CD14-positive monocyte (primary cell): ENCODE results near the gene MAFF. TPM values are rescaled to one million over a fixed set of nuclear protein-coding genes. Genes with fewer than 3 reads are reported as not detected.
"Not testable (repeated sequence)": the region's sequence is repeated elsewhere in the genome, so short reads cannot be mapped to it uniquely, and the experiment has no call there.

Experiments used
- DNase-seq, 3 donors: peaks; one replicate each; pipeline ENCODE4 v3.0.0-alpha.2; 2011 to 2022
- H2AFZ ChIP-seq: 2 replicates; pipeline ENCODE4 v1.6.0; 2012; ENCODE audit warnings: mild to moderate bottlenecking, low read depth, low read length, inconsistent platforms; ENCODE audit not compliant: insufficient read depth, poor library complexity, severe bottlenecking
- H3K27ac ChIP-seq, 2 donors: 1 replicate in 1 of 2; 2 replicates in 1 of 2; pipeline ENCODE4 v1.5.1; 2012 to 2013; ENCODE audit warnings: low read length in 2 of 2, control low read depth in 1 of 2, inconsistent platforms in 1 of 2, low read depth in 1 of 2, mild to moderate bottlenecking in 1 of 2
- H3K27me3 ChIP-seq, 2 donors: one replicate each; pipeline versions ENCODE4 v1.6.0 to v1.6.1; 2011 to 2013; ENCODE audit warnings: low read length in 2 of 2; ENCODE audit not compliant: control insufficient read depth in 2 of 2, insufficient read depth in 2 of 2
- H3K36me3 ChIP-seq, 2 donors: replicated peaks in 1 of 2; 1 replicate in 1 of 2; 2 replicates in 1 of 2; pipeline versions ENCODE4 v1.5.1 to v1.6.1; 2012 to 2013; ENCODE audit warnings: low read length in 2 of 2, control low read depth in 1 of 2, inconsistent platforms in 1 of 2, mild to moderate bottlenecking in 1 of 2; ENCODE audit not compliant: insufficient read depth in 2 of 2, control insufficient read depth in 1 of 2
- H3K4me1 ChIP-seq, 2 donors: 1 replicate in 1 of 2; 2 replicates in 1 of 2; pipeline versions ENCODE4 v1.5.1 to v1.6.1; 2012 to 2013; ENCODE audit warnings: low read length in 2 of 2, control low read depth in 1 of 2, inconsistent platforms in 1 of 2, mild to moderate bottlenecking in 1 of 2, moderate library complexity in 1 of 2; ENCODE audit not compliant: insufficient read depth in 2 of 2, control insufficient read depth in 1 of 2
- H3K4me2 ChIP-seq: replicated peaks from 2 replicates; pipeline ENCODE3; 2012; ENCODE audit warnings: low read length, moderate library complexity, mild to moderate bottlenecking; ENCODE audit not compliant: poor library complexity, severe bottlenecking; ENCODE audit errors: extremely low read depth
- H3K4me3 ChIP-seq, 3 experiments: fragments of 200-600 bp in 1 of 3; sonication (generic) in 1 of 3; replicated peaks in 1 of 3; 1 replicate in 2 of 3; 2 replicates in 1 of 3; pipeline ENCODE4 v1.5.1; 2011 to 2013; ENCODE audit warnings: low read length in 3 of 3, mild to moderate bottlenecking in 3 of 3, control low read depth in 2 of 3, low read depth in 2 of 3, inconsistent platforms in 1 of 3, moderate library complexity in 1 of 3
- H3K79me2 ChIP-seq: 2 replicates; pipeline ENCODE4 v1.6.0; 2012; ENCODE audit warnings: mild to moderate bottlenecking, control low read depth, inconsistent platforms, low read length, moderate library complexity; ENCODE audit not compliant: insufficient read depth
- H3K9ac ChIP-seq: 2 replicates; pipeline ENCODE4 v1.6.0; 2017; ENCODE audit warnings: low read length, mild to moderate bottlenecking; ENCODE audit not compliant: insufficient read depth, poor library complexity, severe bottlenecking
- H3K9me3 ChIP-seq, 2 donors: replicated peaks in 1 of 2; 1 replicate in 1 of 2; 2 replicates in 1 of 2; pipeline versions ENCODE4 v1.5.1 to v1.6.1; 2012 to 2013; ENCODE audit warnings: low read length in 2 of 2, control low read depth in 1 of 2; ENCODE audit not compliant: control insufficient read depth in 1 of 2, insufficient read depth in 1 of 2
- H4K20me1 ChIP-seq: 2 replicates; pipeline ENCODE4 v1.6.0; 2012; ENCODE audit warnings: mild to moderate bottlenecking, low read length, control low read depth, moderate library complexity; ENCODE audit not compliant: insufficient read depth
- H3K27ac Mint-ChIP-seq, 7 donors: one replicate each; pipeline ENCODE4 v1.8.0; 2020; ENCODE audit warnings: mild to moderate bottlenecking in 7 of 7, mixed read lengths in 7 of 7, moderate library complexity in 6 of 7, inconsistent platforms in 2 of 7
- H3K27me3 Mint-ChIP-seq, 3 donors: one replicate each; pipeline ENCODE4 v1.8.0; 2021 to 2022; ENCODE audit warnings: low read depth in 3 of 3, mild to moderate bottlenecking in 3 of 3, mixed read lengths in 3 of 3, moderate library complexity in 3 of 3, inconsistent platforms in 1 of 3
- H3K36me3 Mint-ChIP-seq, 2 donors: one replicate each; pipeline ENCODE4 v1.8.0; 2020; ENCODE audit warnings: mixed read lengths in 2 of 2, inconsistent platforms in 1 of 2, mild to moderate bottlenecking in 1 of 2
- H3K4me1 Mint-ChIP-seq: one replicate; pipeline ENCODE4 v1.8.0; 2020; ENCODE audit warnings: mild to moderate bottlenecking, mixed read lengths
- H3K4me3 Mint-ChIP-seq, 2 donors: one replicate each; pipeline ENCODE4 v1.8.0; 2020; ENCODE audit warnings: mild to moderate bottlenecking in 2 of 2, mixed read lengths in 2 of 2, moderate library complexity in 1 of 2
- H3K9me3 Mint-ChIP-seq, 7 donors: one replicate each; pipeline ENCODE4 v1.8.0; 2020 to 2022; ENCODE audit warnings: mixed read lengths in 7 of 7, mild to moderate bottlenecking in 6 of 7, moderate library complexity in 6 of 7, inconsistent platforms in 2 of 7
- WGBS: methylation state at CpG from one replicate; pipeline ENCODE4 v1.1.5; 2013; ENCODE audit warnings: missing lambda C conversion rate; ENCODE audit not compliant: insufficient coverage; 5-methylcytosine and 5-hydroxymethylcytosine counted together
- intact Hi-C, 2 donors: fragments of 100-400 bp; cut with micrococcal nuclease; formaldehyde crosslinking; loops; one replicate each; pipeline versions ENCODE4 v1.15.0 to v1.15.1; 2023
- polyA plus RNA-seq, 3 donors: library from polyadenylated mRNA; depleted of rRNA in 1 of 3; unstranded in 2 of 3; stranded (reverse) in 1 of 3; fragments of 300-500 nt in 2 of 3; fragments of >200 nt in 1 of 3; fragmentation: Illumina TruSeq in 2 of 3; gene quantifications; 1 replicate in 2 of 3; 2 replicates in 1 of 3; pipeline ENCODE4 v1.2.3, GENCODE V29; 2012 to 2021
- TF ChIP-seq, protein P1 (sequence below): fragments of 200-600 bp; IDR thresholded peaks from one replicate; pipeline ENCODE4 v1.8.0; 2022; ENCODE audit warnings: antibody characterized with exemption, mild to moderate bottlenecking

The MAFF gene
- polyA plus RNA-seq, 3 donors: 1.5 to 67.3 (median 2.0) TPM

DNA sequence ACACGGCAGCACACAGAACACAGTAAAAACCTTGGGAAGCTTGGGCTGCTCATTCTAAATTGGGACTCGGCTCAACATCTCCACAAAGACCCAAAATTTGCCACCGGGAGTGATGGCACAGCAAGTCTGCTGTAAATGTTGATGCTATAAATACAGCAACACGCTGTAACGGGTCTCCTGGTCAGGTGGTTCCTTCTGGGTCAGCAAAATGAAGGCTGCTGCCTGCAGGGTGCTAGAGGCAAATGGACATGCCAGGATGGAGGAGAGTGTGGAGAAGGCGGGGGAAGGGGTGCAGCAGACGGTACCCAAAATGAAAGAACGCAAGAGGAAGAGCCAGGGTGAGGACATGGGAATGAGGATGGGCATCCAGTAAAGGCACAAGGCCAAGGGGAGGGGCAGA lies 30.4 kb downstream of the MAFF start:
- Mint-ChIP-seq H3K4me1 (peaks cover 21% of the 10 kb centered on the region), H3K4me3 (no peak overlapping the region), H3K27me3 (peaks cover 0 to 3% (median 0%) of the 10 kb centered on the region in 3 donors), H3K36me3 (peaks cover 63 to 83% of the 10 kb centered on the region in 2 donors), H3K27ac (no peak overlapping the region), H3K9me3 (no peaks in the 10 kb centered on the region)
- intact Hi-C loops: loop anchor here in 1 of 2 donors (5.0 kb wide), 1 partner anchor 175 kb away; the partner anchor contains the start of gene PICK1
- no peaks in the 10 kb centered on the region for H4K20me1 ChIP-seq
- H3K27ac ChIP-seq: no peak overlapping the region
- DNase-seq: no peak
- no peak overlapping the region for H3K9ac ChIP-seq
- peaks cover 30 to 59% of the 10 kb centered on the region in 2 donors for H3K36me3 ChIP-seq
- no peaks in the 10 kb centered on the region for H3K9me3 ChIP-seq
- no peaks in the 10 kb centered on the region for H3K27me3 ChIP-seq
- H3K79me2 ChIP-seq: no peaks in the 10 kb centered on the region
- 96% methylated on average over 5 of the region's 8 CpGs for WGBS
- TF ChIP-seq, protein P1, sequence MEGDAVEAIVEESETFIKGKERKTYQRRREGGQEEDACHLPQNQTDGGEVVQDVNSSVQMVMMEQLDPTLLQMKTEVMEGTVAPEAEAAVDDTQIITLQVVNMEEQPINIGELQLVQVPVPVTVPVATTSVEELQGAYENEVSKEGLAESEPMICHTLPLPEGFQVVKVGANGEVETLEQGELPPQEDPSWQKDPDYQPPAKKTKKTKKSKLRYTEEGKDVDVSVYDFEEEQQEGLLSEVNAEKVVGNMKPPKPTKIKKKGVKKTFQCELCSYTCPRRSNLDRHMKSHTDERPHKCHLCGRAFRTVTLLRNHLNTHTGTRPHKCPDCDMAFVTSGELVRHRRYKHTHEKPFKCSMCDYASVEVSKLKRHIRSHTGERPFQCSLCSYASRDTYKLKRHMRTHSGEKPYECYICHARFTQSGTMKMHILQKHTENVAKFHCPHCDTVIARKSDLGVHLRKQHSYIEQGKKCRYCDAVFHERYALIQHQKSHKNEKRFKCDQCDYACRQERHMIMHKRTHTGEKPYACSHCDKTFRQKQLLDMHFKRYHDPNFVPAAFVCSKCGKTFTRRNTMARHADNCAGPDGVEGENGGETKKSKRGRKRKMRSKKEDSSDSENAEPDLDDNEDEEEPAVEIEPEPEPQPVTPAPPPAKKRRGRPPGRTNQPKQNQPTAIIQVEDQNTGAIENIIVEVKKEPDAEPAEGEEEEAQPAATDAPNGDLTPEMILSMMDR: no peak
- H3K4me3 ChIP-seq: no peak overlapping the region
- peaks cover 11 to 29% of the 10 kb centered on the region in 2 donors for H3K4me1 ChIP-seq
- no peak overlapping the region for H3K4me2 ChIP-seq
- H2AFZ ChIP-seq: no peak overlapping the region

- H3K4me2 ChIP-seq: no peak overlapping the region
- no peak overlapping the region for H3K27ac Mint-ChIP-seq
- no peak for DNase-seq
Observed at GRCh38 chr22:38233427-38233826, 31.6 kb downstream of the MAFF start.

GRCh38 chr22:38233856-38234255 lies 32.1 kb downstream of the MAFF start:
- not testable (repeated sequence) for H3K9me3 Mint-ChIP-seq, H3K27me3 ChIP-seq, H3K4me3 Mint-ChIP-seq, H3K4me2 ChIP-seq, H3K27ac Mint-ChIP-seq, H3K9ac ChIP-seq, H4K20me1 ChIP-seq, H3K79me2 ChIP-seq, H3K4me3 ChIP-seq, H3K27me3 Mint-ChIP-seq, H3K9me3 ChIP-seq, DNase-seq, H2AFZ ChIP-seq, H3K27ac ChIP-seq
- Mint-ChIP-seq H3K4me1 (peaks cover 15% of the 10 kb centered on the region), H3K36me3 (peaks cover 64 to 79% of the 10 kb centered on the region in 2 donors)
- WGBS: 100% methylated on average over 7 of the region's 10 CpGs
- Histone ChIP-seq H3K4me1 (peaks cover 8 to 21% of the 10 kb centered on the region in 2 donors), H3K36me3 (peaks cover 25 to 68% of the 10 kb centered on the region in 2 donors)
- intact Hi-C loops: loop anchor here in 1 of 2 donors (5.0 kb wide), 1 partner anchor 177 kb away; the partner anchor contains the start of gene PICK1

More at GRCh38 chr22:38233427-38233826, 31.6 kb downstream of the MAFF start:
- Histone ChIP-seq H3K4me1 (peaks cover 11 to 25% of the 10 kb centered on the region in 2 donors), H3K27ac (no peak overlapping the region), H3K79me2 (no peaks in the 10 kb centered on the region), H3K9ac (no peak overlapping the region), H3K36me3 (peaks cover 25 to 63% of the 10 kb centered on the region in 2 donors), H2AFZ (no peak overlapping the region), H3K27me3 (no peaks in the 10 kb centered on the region), H3K4me3 (no peak overlapping the region), H3K9me3 (no peaks in the 10 kb centered on the region), H4K20me1 (no peaks in the 10 kb centered on the region)
- H3K9me3 Mint-ChIP-seq: no peaks in the 10 kb centered on the region
- TF ChIP-seq, protein P1: no peak
- H3K27me3 Mint-ChIP-seq: peaks cover 0 to 5% (median 0%) of the 10 kb centered on the region in 3 donors
- WGBS: 100% methylated on average over 3 of the region's 6 CpGs
- intact Hi-C loops: loop anchor here in 1 of 2 donors (5.0 kb wide), 1 partner anchor 176 kb away; the partner anchor contains the start of gene PICK1
- H3K36me3 Mint-ChIP-seq: peaks cover 59 to 80% of the 10 kb centered on the region in 2 donors
- no peak overlapping the region for H3K4me3 Mint-ChIP-seq
- peaks cover 20% of the 10 kb centered on the region for H3K4me1 Mint-ChIP-seq
